ENCODE data around the gene SRRM1.
"Not testable (repeated sequence)": the region's sequence is repeated elsewhere in the genome, so short reads cannot be mapped to it uniquely, and the experiment has no call there.

The SRRM1 gene

DNA sequence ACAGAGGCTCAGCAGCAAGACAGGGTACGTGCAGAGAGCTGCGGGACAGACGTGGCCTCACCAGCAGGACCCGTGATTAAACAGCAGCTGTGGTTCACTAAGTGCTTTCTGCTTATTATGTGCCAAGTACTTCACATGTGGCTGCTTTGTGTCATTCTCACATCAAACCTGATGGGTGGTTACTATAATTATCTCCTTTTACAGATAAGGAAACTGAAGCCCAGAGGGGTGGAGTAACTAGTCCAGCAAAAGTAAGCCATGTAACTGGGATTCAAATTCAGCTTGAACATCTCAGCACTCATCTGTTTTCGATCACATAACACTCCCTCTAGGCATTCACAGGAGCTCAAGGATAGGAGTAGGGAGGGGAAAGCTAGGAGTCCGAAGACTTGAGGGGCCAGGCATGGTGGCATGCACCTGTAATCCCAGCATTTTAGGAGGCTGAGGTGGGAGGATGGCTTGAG, 51.3 kb downstream of the SRRM1 start:
- DNase-seq, result peak; percentile 67

DNA sequence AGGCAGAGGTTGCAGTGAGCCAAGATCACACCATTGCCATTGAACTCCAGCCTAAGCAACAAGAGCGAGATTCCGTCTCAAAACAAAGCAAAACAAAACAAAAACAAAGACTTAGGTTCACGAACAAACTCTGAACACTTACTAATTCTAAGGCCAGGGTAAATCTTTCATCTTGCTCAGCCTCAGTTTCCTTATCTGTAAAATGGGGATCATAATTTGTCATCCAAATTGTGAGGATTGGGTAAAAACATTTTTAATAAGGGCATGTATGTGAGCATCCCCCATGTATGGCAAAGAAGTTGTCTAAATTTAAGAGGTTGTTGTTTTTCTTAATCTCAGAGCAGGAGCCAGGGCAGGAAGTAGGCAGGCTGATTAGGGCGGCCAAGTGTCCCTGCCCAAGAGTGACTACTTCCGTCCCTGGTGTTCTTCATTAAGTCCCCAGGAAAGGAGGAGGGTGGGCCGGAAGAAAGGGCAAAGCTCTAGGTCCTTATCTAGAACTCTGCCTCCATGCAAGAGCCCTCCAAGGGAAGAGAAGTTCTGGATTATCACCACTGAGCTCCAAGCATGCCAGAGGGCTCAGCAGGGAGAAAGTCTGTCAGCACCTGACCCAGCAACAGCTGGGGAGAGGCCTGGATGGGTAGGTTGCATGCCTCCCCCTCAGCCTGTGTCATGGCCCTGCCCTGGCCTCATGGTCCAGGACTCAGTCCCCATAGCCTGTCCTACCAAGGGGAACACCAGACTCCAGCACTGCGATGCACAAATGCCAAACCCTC, 52.3 kb downstream of the SRRM1 start:
- no peak for DNase-seq

GRCh38 chr1:24696041-24696755, 53.1 kb downstream of the SRRM1 start:
- DNase-seq, result no peak

- no peak for DNase-seq
Measured at GRCh38 chr1:24696756-24697330, 53.7 kb downstream of the SRRM1 start.

- DNase-seq, result not testable (repeated sequence)
Measured at GRCh38 chr1:24697453-24698001, 54.4 kb downstream of the SRRM1 start.

DNA sequence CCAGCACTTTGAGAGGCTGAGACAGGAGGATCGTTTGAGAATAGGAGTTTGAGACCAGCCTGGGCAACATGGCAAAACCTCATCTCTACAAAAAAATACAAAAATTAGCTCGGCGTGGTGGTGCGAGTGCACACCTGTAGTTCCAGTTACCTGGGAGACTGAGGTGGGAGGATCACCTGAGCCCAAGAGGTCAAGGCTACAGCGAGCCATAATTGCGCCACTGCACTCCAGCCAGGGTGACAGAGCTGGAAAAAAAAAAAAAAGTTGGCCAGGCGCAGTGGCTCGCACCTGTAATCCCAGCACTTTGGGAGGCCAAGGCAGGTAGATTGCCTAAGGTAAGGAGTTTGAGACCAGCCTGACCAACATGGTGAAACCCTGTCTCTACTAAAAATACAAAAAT, 55.2 kb downstream of the SRRM1 start:
- DNase-seq, result not testable (repeated sequence)

- DNase-seq, result no peak
Measured at GRCh38 chr1:24699628-24700027, 56.5 kb downstream of the SRRM1 start.

DNA sequence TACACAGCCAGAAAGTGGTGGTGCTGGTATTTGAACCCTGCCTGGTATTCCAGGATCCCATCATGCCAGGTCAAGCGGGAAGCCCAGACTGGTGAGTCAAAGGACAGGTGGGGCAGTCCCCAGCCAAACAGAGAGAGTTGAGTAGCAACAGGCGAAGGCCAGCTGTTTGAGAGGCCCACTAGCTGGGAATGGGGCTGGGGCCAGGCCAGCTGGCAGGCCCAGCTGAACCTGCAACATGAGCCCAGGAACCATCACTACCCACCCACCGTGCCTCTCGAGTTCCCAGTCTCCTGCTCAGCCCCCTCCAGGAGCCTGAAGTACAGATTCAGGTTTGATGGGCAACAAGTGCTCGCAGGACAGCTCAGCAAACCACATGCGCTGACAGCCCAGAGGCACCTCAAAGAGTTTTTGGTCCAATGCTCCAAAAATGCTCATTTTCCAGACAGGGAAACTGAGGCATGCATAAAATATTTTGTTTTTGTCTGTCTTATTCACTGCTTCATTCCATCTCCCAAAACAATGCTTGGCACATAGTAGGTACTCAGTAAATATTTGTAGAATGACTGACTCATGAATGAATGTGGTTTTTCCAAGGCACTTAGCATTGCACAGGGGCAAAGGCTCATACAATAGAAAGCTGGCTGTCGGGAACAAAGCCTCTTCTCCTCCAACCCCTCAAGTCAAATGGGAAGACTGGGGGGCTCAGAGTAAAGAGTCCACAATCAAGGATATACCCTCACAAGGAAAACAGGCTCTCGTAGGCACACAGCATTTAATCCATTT, 59.6 kb downstream of the SRRM1 start:
- no peak for DNase-seq

DNA sequence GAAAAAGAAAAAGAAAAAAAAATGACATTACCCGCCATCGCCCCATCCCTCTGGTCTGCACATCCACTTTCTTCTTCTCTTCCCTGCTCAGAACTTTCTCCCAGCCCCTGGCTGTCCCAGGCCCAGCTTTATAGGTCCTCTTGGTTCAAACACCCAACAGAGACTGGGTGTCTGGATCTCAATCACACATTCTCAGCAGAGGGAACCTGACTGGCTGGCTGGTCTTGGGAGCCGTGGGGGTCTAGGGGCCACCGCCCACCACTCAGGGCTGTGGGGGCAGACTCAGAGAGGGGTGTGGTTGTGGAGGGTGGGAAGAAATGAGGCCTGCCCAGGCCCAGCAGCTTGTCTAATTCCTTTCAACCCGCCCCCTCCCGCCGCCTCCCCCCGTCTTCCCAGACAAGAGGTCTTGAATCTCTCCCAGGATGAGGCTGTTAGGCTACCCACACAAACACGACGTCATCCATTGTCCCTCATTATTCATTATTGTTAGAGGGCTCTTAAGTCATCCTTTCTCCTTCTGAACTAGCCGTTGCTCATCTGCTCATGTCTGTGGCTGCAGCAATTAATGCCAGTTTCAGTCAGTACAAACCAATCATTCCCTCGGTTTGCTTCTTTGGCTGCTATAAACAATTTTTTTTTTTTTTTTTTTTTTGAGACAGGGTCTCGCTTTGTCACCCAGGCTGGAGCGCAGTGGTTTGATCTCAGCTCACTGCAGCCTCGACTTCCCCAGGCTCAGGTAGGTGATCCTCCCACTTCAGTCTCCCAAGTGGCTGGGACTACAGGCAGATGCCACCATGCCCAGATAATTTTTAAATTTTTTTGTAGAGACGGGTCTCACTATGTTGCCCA, 61.5 kb downstream of the SRRM1 start:
- DNase-seq, result peak; percentile 33

DNA sequence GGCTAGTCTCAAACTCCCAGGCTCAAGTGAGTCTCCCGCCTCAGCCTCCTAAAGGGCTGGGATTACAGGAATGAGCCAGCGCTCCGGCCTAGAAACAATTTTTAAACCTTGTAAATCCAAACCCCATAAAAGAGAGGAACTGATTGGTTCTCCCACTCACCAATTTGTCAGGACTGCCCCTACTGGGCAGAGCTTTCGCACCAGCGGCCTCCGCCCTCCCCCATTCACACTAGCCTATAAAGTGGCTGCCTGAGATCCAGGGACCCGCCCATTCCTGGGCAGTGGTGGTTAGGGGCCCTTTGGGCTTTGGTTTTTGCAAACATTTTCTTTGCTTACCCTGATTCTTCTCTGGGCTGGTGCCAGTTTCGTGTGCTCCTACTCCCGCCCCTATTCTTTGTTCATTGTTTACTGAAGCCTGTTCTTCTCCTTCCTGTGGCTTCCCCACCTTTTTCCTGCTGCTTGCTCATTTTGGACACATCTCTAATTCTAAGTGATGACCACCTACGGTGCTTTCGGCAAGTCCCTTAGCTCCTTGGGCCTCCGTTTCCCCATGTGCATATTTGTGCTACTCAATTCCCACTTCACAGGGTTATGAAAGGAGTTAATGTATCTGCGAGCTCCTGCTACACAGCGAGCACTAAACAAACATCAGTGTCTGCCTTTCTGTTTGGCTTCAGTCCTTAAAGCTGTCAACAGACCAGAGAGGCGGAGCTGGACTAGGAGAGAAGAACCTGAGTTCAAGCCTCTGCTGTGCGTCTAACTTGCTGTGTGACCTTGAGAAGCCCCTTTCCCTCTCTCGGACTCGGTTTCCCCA, 62.4 kb downstream of the SRRM1 start:
- peak; percentile 99 for DNase-seq

DNA sequence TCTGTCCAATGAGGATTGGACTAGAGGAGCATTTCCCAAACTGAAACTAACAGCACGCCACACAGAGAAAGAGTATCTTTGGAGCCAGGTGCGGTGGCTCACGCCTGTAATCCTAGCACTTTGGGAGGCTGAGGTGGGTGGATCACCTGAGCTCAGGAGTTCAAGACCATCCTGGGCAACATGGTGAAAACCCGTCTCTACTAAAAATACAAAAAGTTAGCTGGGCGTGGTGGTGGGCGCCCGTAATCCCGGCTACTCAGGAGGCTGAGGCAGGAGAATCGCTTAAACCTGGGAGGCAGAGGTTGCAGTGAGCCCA, 62.9 kb downstream of the SRRM1 start:
- not testable (repeated sequence) for DNase-seq

DNA sequence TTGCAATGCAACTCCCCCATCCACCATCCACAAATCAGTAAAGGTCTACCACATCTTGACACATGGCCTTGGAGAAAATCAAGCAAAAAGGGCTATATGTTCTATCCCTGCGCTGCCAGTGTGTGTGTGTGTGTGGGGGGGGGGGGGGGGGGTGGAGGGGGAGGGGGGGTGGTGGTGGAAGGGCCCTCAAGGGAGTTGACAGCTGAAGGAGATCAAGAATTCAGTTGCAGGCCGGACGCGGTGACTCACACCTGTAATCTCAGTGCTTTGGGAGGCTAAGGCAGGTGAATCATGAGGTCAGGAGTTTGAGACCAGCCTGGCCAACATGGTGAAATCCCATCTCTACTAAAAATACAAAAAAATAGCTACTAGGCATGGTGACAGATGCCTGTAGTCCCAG, 64.6 kb downstream of the SRRM1 start:
- no peak for DNase-seq

GRCh38 chr1:24708938-24709337, 65.8 kb downstream of the SRRM1 start:
- DNase-seq, result no peak

DNA sequence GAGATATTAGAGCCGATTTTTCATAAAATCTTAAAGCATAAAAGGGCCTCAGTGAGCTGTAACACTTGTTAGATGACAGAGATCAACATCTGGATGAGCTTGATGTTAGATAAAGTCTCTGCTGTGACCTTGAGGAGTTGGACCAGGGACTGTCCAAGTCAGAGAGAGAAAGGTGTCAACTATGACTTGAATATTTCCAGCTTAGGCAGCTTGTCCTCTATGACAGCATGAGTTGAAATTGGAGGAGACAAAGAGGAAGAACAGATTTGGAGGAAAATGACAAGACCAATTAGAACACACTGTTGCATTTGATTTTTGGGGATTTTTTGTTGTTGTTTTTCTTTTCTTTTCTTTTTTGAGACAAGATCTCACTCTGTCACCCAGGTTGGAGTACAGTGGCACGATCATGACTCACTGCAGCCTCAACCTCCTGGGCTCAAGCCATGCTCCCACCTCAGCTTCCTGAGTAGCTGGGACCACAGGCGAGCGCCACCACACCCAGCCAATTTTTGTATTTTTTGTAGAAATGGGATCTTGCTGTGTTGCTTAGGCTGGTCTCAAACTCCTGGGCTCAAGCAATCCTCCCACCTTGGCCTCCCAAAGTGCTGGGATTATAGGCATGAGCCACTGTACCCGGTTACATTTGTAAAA, 66.8 kb downstream of the SRRM1 start:
- no peak for DNase-seq

GRCh38 chr1:24711329-24711728, 68.2 kb downstream of the SRRM1 start:
- DNase-seq, result no peak

DNA sequence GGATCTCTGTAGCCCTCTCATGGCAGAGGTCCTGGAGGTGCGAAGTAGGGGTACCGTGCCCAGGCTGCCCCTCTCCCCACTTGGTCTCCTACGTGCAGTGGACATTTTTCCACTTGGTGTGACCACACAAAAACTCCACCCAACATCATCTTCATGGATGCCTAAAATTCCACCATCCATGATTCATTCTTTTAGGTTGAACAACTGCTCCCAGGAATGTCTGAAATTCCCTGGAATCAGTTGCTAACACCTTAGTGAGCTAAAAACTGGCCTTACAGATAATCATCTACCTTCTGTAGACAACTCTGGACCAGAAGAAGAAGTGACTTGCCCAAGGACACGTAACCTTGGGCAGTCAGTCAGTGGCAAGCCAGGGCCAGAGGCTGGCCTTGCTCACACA, 70.1 kb downstream of the SRRM1 start:
- DNase-seq, result no peak

DNA sequence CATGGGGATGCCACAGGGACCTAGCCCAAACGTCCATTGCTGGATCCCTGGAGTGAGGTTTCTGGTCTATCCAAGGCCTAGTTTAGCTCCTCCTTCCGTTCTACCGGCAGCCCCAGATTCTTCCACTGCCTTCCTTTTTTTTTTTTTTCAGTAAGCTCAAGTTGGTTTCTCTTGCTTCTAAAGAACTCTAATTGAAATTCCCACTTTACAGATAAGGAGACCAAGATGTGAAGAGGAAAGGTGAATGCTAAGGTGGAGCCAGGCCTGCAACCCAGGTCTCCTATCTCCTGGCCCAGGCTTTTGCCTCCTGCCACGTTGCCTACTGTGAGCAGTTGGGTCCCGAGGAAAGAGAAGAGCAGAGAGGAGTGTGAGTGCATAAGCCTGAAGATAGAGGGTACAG, 70.6 kb downstream of the SRRM1 start:
- DNase-seq, result no peak

DNA sequence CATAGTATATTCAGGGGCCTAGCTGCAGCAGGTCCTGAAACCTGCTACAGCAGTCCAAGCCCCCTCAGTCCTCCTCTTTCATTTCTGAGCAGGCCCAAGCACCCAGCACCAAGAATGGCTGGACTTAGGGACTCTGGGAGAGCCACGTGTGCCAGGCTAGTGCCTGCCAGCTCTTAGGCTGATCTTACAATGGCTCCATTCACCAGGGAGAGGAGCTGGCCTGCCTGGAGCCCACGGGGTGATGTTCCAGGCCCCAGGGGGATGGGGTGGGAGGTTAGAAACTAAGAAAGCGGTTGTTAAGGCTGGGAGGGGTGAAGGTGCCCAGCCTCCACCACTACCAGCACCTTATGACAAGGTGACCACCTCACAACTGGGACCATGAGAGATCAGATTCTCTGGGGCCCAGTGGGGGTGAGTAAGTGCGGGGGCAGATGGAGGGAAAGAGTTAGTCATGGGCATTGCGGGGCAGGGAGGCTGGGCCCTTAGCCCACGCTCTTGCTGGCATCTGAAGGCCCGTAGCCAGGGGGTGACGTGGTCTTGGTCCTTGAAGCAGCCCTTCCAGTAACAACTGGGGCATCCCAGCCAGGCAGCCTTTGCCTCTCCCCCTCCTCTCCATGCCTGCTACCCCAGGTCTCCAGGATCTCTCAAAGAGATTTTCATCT, 71.9 kb downstream of the SRRM1 start:
- no peak for DNase-seq

DNA sequence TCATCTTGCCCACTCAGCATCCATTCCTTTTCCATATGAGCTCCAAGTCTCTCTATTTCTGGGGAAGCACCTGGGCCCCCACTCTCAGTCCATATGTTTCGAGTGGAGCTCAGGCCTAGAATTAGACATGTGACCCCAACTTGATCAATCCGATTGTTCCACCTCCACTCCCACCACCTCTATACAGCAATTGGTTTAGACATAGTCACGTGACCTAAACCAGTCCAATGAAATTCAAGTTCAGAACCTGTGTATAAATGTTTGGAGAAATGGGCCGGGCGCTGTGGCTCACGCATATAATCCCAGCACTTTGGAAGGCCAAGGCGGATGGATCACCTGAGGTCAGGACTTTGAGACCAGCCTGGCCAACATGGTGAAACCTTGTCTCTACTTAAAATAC, 72.6 kb downstream of the SRRM1 start:
- no peak for DNase-seq
